Mesendoderm (in vitro differentiated cells): ENCODE data around the gene TWF2.
A peak's percentile ranks its signal among the peaks of the same experiment; 100 is the strongest.

Experiments used
- DNase-seq: peaks from one replicate; pipeline ENCODE4 v3.0.0; 2013
- H2AK5ac ChIP-seq: 2 replicates; pipeline ENCODE4 v1.6.1; 2013; ENCODE audit warnings: low read length, inconsistent platforms
- H2BK120ac ChIP-seq: 2 replicates; pipeline ENCODE4 v1.6.1; 2013; ENCODE audit warnings: low read depth, mild to moderate bottlenecking, low read length, moderate library complexity, mixed read lengths
- H2BK15ac ChIP-seq: replicated peaks from 2 replicates; pipeline ENCODE4 v1.6.1; 2013; ENCODE audit warnings: low read depth, mild to moderate bottlenecking, moderate library complexity
- H2BK5ac ChIP-seq: 2 replicates; pipeline ENCODE4 v1.6.1; 2013; ENCODE audit warnings: low read length, inconsistent platforms
- H3K18ac ChIP-seq: 2 replicates; pipeline ENCODE4 v1.6.1; 2013; ENCODE audit warnings: mild to moderate bottlenecking, low read length, mixed read lengths
- H3K23ac ChIP-seq: one replicate; pipeline ENCODE4 v1.6.1; 2013; ENCODE audit warnings: low read length
- H3K27ac ChIP-seq: 2 replicates; pipeline ENCODE4 v1.5.1; 2013; ENCODE audit warnings: low read depth, mild to moderate bottlenecking, inconsistent platforms, low read length, moderate library complexity
- H3K27me3 ChIP-seq: 2 replicates; pipeline ENCODE4 v1.6.1; 2013; ENCODE audit warnings: low read length, control low read depth, mild to moderate bottlenecking, inconsistent platforms; ENCODE audit not compliant: insufficient read depth, poor library complexity
- H3K36me3 ChIP-seq: 2 replicates; pipeline ENCODE4 v1.6.1; 2013; ENCODE audit warnings: low read length, inconsistent platforms; ENCODE audit not compliant: control insufficient read depth, insufficient read depth
- H3K4ac ChIP-seq: one replicate; pipeline ENCODE4 v1.6.1; 2013; ENCODE audit warnings: low read depth, mild to moderate bottlenecking, low read length, moderate library complexity
- H3K4me1 ChIP-seq: 2 replicates; pipeline ENCODE4 v1.6.1; 2013; ENCODE audit warnings: low read depth, low read length, inconsistent platforms; ENCODE audit not compliant: control insufficient read depth
- H3K4me2 ChIP-seq: 2 replicates; pipeline ENCODE4 v1.6.1; 2013; ENCODE audit warnings: low read length
- H3K4me3 ChIP-seq: 2 replicates; pipeline ENCODE4 v1.5.1; 2013; ENCODE audit warnings: mild to moderate bottlenecking, low read length
- H3K56ac ChIP-seq: one replicate; pipeline ENCODE4 v1.6.1; 2013; ENCODE audit warnings: low read length
- H3K79me1 ChIP-seq: 2 replicates; pipeline ENCODE4 v1.6.1; 2013; ENCODE audit warnings: low read length, inconsistent platforms
- H3K79me2 ChIP-seq: 2 replicates; pipeline ENCODE4 v1.6.1; 2013; ENCODE audit warnings: mild to moderate bottlenecking, low read length; ENCODE audit not compliant: control insufficient read depth, insufficient read depth
- H3K9ac ChIP-seq: 2 replicates; pipeline ENCODE4 v1.6.1; 2013; ENCODE audit warnings: low read length, inconsistent platforms
- H4K5ac ChIP-seq: one replicate; pipeline ENCODE4 v1.6.1; 2013; ENCODE audit warnings: low read length
- H4K8ac ChIP-seq: one replicate; pipeline ENCODE4 v1.6.1; 2013; ENCODE audit warnings: low read depth, mild to moderate bottlenecking, control low read depth, low read length, moderate library complexity
- WGBS: extraction: QIAGEN DNeasy Blood & Tissue Kit; methylation state at CpG from one replicate; pipeline ENCODE4 v1.1.7; 2013; ENCODE audit warnings: low lambda C conversion rate, missing lambda C conversion rate; ENCODE audit not compliant: insufficient coverage; ENCODE audit errors: extremely low coverage; 5-methylcytosine and 5-hydroxymethylcytosine counted together
- small RNA-seq: library from polyadenylated mRNA; stranded (forward); fragments of <200 nt; extraction: miRNeasy Mini kit (QIAGEN cat#:217004); gene quantifications from one replicate; pipeline ENCODE3, GENCODE V24; 2013; ENCODE audit not compliant: insufficient read depth

The TWF2 gene

GRCh38 chr3:52183786-52184445 is 55.0 kb downstream of the TWF2 start:
- Histone ChIP-seq H2BK120ac (no peak overlapping the region), H3K4ac (no peak overlapping the region), H3K18ac (no peak overlapping the region), H2AK5ac (no peak overlapping the region), H4K8ac (no peak overlapping the region), H3K79me1 (no peaks in the 10 kb centered on the region), H3K27me3 (no peaks in the 10 kb centered on the region), H2BK15ac (no peak overlapping the region), H3K4me2 (no peak overlapping the region), H4K5ac (no peak overlapping the region), H3K36me3 (no peaks in the 10 kb centered on the region), H3K4me3 (no peak overlapping the region), H3K79me2 (no peaks in the 10 kb centered on the region), H3K56ac (no peak overlapping the region), H3K9ac (no peak overlapping the region), H2BK5ac (no peak overlapping the region), H3K27ac (no peak overlapping the region), H3K23ac (no peak overlapping the region), H3K4me1 (no peaks in the 10 kb centered on the region)
- no peak for DNase-seq
- no CpG with 5 or more reads among the region's 7 CpGs for WGBS

GRCh38 chr3:52182691-52183090 is 56.3 kb downstream of the TWF2 start:
- H3K18ac ChIP-seq = no peak overlapping the region
- no peak overlapping the region for H3K56ac ChIP-seq
- no CpG with 5 or more reads among the region's 4 CpGs for WGBS

GRCh38 chr3:52182196-52182595 is 56.8 kb downstream of the TWF2 start:
- Histone ChIP-seq H3K23ac (no peak overlapping the region), H3K4me2 (no peak overlapping the region), H3K27ac (no peak overlapping the region), H2BK120ac (no peak overlapping the region), H3K4me1 (no peaks in the 10 kb centered on the region), H3K4ac (no peak overlapping the region), H3K9ac (no peak overlapping the region), H3K4me3 (no peak overlapping the region), H4K8ac (no peak overlapping the region), H3K56ac (no peak overlapping the region), H3K79me1 (no peaks in the 10 kb centered on the region), H3K27me3 (no peaks in the 10 kb centered on the region), H2BK15ac (no peak overlapping the region), H2AK5ac (no peak overlapping the region), H3K18ac (no peak overlapping the region), H3K36me3 (no peaks in the 10 kb centered on the region), H4K5ac (no peak overlapping the region), H2BK5ac (no peak overlapping the region), H3K79me2 (no peaks in the 10 kb centered on the region)
- no peak for DNase-seq
- whole genome bisulfite sequencing = no CpG with 5 or more reads among the region's 5 CpGs

More at GRCh38 chr3:52182691-52183090, 56.3 kb downstream of the TWF2 start:
- Histone ChIP-seq H3K79me2 (no peaks in the 10 kb centered on the region), H3K79me1 (no peaks in the 10 kb centered on the region), H2BK15ac (no peak overlapping the region), H2AK5ac (no peak overlapping the region), H3K9ac (no peak overlapping the region), H3K36me3 (no peaks in the 10 kb centered on the region), H3K4me3 (no peak overlapping the region), H4K8ac (no peak overlapping the region), H3K4me2 (no peak overlapping the region), H3K4ac (no peak overlapping the region), H3K27ac (no peak overlapping the region), H4K5ac (no peak overlapping the region), H3K23ac (no peak overlapping the region), H2BK120ac (no peak overlapping the region), H3K4me1 (no peaks in the 10 kb centered on the region), H2BK5ac (no peak overlapping the region), H3K27me3 (no peaks in the 10 kb centered on the region)
- no peak for DNase-seq

- no peaks in the 10 kb centered on the region for H3K79me1 ChIP-seq
- no peak for DNase-seq
Observed at GRCh38 chr3:52181543-52181942, 57.4 kb downstream of the TWF2 start.

More at GRCh38 chr3:52181543-52181942, 57.4 kb downstream of the TWF2 start:
- Histone ChIP-seq H3K56ac (no peak overlapping the region), H3K36me3 (no peaks in the 10 kb centered on the region), H3K27me3 (no peaks in the 10 kb centered on the region), H3K27ac (no peak overlapping the region), H3K79me2 (no peaks in the 10 kb centered on the region), H3K4me2 (no peak overlapping the region), H3K4ac (no peak overlapping the region), H4K5ac (no peak overlapping the region), H2BK15ac (no peak overlapping the region), H3K4me1 (no peaks in the 10 kb centered on the region), H3K4me3 (no peak overlapping the region), H2BK120ac (no peak overlapping the region), H3K18ac (no peak overlapping the region), H2AK5ac (no peak overlapping the region), H2BK5ac (no peak overlapping the region), H4K8ac (no peak overlapping the region), H3K9ac (no peak overlapping the region), H3K23ac (no peak overlapping the region)
- WGBS = no CpG with 5 or more reads among the region's 4 CpGs

Small RNA genes lying within 50 kb of the gene (small RNA-seq; reads per million reads assigned to genes)
- 15.6 reads per million, percentile 90 among the genes with 10 or more reads in this experiment for gene MIRLET7G
